H1 (cell line): Measurements from ENCODE around the gene CYSRT1. TPM values are rescaled to one million over a fixed set of nuclear protein-coding genes. Genes with fewer than 3 reads are reported as not detected.

Experiments used
- CTCF ChIA-PET: fragments of 300-600 bp; sonication (Branson Sonifier 250); formaldehyde crosslinking; loops from one replicate; lab custom pipeline; 2021; ENCODE audit not compliant: partially characterized antibody; lab: Charles Lee
- POLR2A ChIA-PET: fragments of 300-600 bp; sonication (Branson Sonifier 250); formaldehyde crosslinking; loops from one replicate; lab custom pipeline; 2021; ENCODE audit warnings: inconsistent platforms; ENCODE audit not compliant: partially characterized antibody; lab: Charles Lee
- DNase-seq, 2 experiments: peaks; one replicate each; pipeline versions ENCODE4 v3.0.0 to v3.0.0-alpha.2; 2010 to 2022; ENCODE audit warnings: low spot score in 2 of 2, low read depth in 1 of 2, mixed read lengths in 1 of 2
- FAIRE-seq: peaks from 2 replicates; lab custom pipeline; 2011; peaks lifted over from hg19 to GRCh38; lab: Jason Lieb, UNC
- H2AFZ ChIP-seq: 2 replicates; pipeline ENCODE4 v1.8.1; 2012; ENCODE audit warnings: low read length, inconsistent platforms
- H2AK5ac ChIP-seq: 2 replicates; pipeline ENCODE4 v1.6.1; 2013; ENCODE audit warnings: low read depth, low read length
- H2BK120ac ChIP-seq: replicated peaks from 2 replicates; pipeline ENCODE3; 2013; ENCODE audit warnings: low read depth, low read length, inconsistent platforms
- H2BK12ac ChIP-seq: 2 replicates; pipeline ENCODE4 v1.6.1; 2013; ENCODE audit warnings: low read depth, low read length
- H2BK15ac ChIP-seq: 2 replicates; pipeline ENCODE4 v1.6.1; 2013; ENCODE audit warnings: low read length
- H2BK20ac ChIP-seq: 2 replicates; pipeline ENCODE4 v1.6.1; 2013; ENCODE audit warnings: low read length
- H2BK5ac ChIP-seq: 2 replicates; pipeline ENCODE4 v1.6.1; 2013; ENCODE audit warnings: low read depth, low read length
- H3K14ac ChIP-seq: 2 replicates; pipeline ENCODE4 v1.6.1; 2013; ENCODE audit warnings: inconsistent platforms; ENCODE audit not compliant: insufficient read length
- H3K18ac ChIP-seq: 2 replicates; pipeline ENCODE4 v1.6.1; 2013; ENCODE audit warnings: low read length; ENCODE audit errors: extremely low read depth
- H3K23ac ChIP-seq: 2 replicates; pipeline ENCODE4 v1.6.1; 2013; ENCODE audit warnings: inconsistent platforms; ENCODE audit not compliant: insufficient read length
- H3K23me2 ChIP-seq: 2 replicates; pipeline ENCODE4 v1.6.1; 2013; ENCODE audit warnings: low read depth, low read length
- H3K27ac ChIP-seq: 2 replicates; pipeline ENCODE4 v1.6.1; 2011; ENCODE audit warnings: low read depth, low read length, inconsistent platforms
- H3K27me3 ChIP-seq, 4 experiments: replicated peaks in 1 of 4; 1 replicate in 1 of 4; 2 replicates in 3 of 4; pipeline versions ENCODE4 v1.6.1 to v1.8.1; 2011 to 2013; ENCODE audit warnings: low read length in 3 of 4, mild to moderate bottlenecking in 3 of 4, inconsistent platforms in 2 of 4, mixed read lengths in 2 of 4, moderate library complexity in 1 of 4; ENCODE audit not compliant: control insufficient read depth in 3 of 4, insufficient read depth in 3 of 4; ENCODE audit errors: extremely low read depth in 1 of 4
- H3K36me3 ChIP-seq, 4 experiments: 2 replicates each; pipeline versions ENCODE4 v1.6.1 to v1.8.1; 2011 to 2013; ENCODE audit warnings: mild to moderate bottlenecking in 4 of 4, low read length in 3 of 4, moderate library complexity in 2 of 4, control low read depth in 1 of 4, inconsistent platforms in 1 of 4; ENCODE audit not compliant: insufficient read depth in 4 of 4, control insufficient read depth in 2 of 4
- H3K4ac ChIP-seq: replicated peaks from 2 replicates; pipeline ENCODE3; 2013; ENCODE audit warnings: low read length, low read depth, mixed read lengths, inconsistent platforms; ENCODE audit not compliant: insufficient read length
- H3K4me1 ChIP-seq, 4 experiments: replicated peaks in 1 of 4; 1 replicate in 1 of 4; 2 replicates in 3 of 4; pipeline versions ENCODE4 v1.6.1 to v1.8.1; 2011 to 2013; ENCODE audit warnings: low read length in 3 of 4, inconsistent platforms in 2 of 4, mixed read lengths in 1 of 4; ENCODE audit not compliant: insufficient read depth in 4 of 4, control insufficient read depth in 3 of 4
- H3K4me2 ChIP-seq, 2 experiments: 2 replicates each; pipeline versions ENCODE4 v1.6.1 to v1.8.1; 2011 to 2013; ENCODE audit warnings: low read depth in 2 of 2, low read length in 2 of 2, control low read depth in 1 of 2, inconsistent platforms in 1 of 2, mild to moderate bottlenecking in 1 of 2; ENCODE audit not compliant: insufficient read depth in 1 of 2
- H3K4me3 ChIP-seq, 4 experiments: fragments of 200-600, 300-600 bp in 1 of 4; sonication (generic), shearing (Covaris generic), sonication (Bioruptor Twin) in 1 of 4; 2 replicates each; pipeline versions ENCODE4 v1.5.1 to v1.8.1; 2011 to 2016; ENCODE audit warnings: low read length in 4 of 4, low read depth in 3 of 4, control low read depth in 2 of 4, inconsistent platforms in 2 of 4, mild to moderate bottlenecking in 2 of 4, mixed read lengths in 1 of 4, moderate library complexity in 1 of 4; ENCODE audit not compliant: insufficient read depth in 2 of 4; ENCODE audit errors: extremely low read depth in 1 of 4
- H3K56ac ChIP-seq: replicated peaks from 2 replicates; pipeline ENCODE3; 2013; ENCODE audit warnings: low read depth, mild to moderate bottlenecking, mixed read lengths, low read length, inconsistent platforms; ENCODE audit not compliant: insufficient read length
- H3K79me1 ChIP-seq: 2 replicates; pipeline ENCODE4 v1.6.1; 2013; ENCODE audit warnings: low read depth, low read length, control low read depth
- H3K79me2 ChIP-seq, 2 experiments: 2 replicates each; pipeline versions ENCODE4 v1.6.1 to v1.8.1; 2012 to 2013; ENCODE audit warnings: low read length in 2 of 2, mild to moderate bottlenecking in 2 of 2, inconsistent platforms in 1 of 2; ENCODE audit not compliant: insufficient read depth in 2 of 2, control insufficient read depth in 1 of 2
- H3K9ac ChIP-seq, 4 experiments: replicated peaks in 1 of 4; 1 replicate in 1 of 4; 2 replicates in 3 of 4; pipeline versions ENCODE4 v1.6.1 to v1.8.1; 2011 to 2013; ENCODE audit warnings: low read depth in 3 of 4, low read length in 3 of 4, control low read depth in 2 of 4, mild to moderate bottlenecking in 2 of 4, moderate library complexity in 2 of 4, inconsistent platforms in 1 of 4; ENCODE audit errors: extremely low read depth in 1 of 4
- H3K9me3 ChIP-seq, 2 experiments: 2 replicates each; pipeline versions ENCODE4 v1.6.1 to v1.8.1; 2012 to 2013; ENCODE audit warnings: mild to moderate bottlenecking in 2 of 2, moderate library complexity in 2 of 2, control low read depth in 1 of 2, inconsistent platforms in 1 of 2, low read depth in 1 of 2, low read length in 1 of 2, mixed read lengths in 1 of 2; ENCODE audit not compliant: insufficient read depth in 2 of 2
- H4K20me1 ChIP-seq, 2 experiments: replicated peaks in 1 of 2; 2 replicates each; pipeline versions ENCODE3 to v1.8.1; 2011 to 2013; ENCODE audit warnings: inconsistent platforms in 2 of 2, low read length in 2 of 2, mild to moderate bottlenecking in 1 of 2; ENCODE audit not compliant: insufficient read depth in 2 of 2, control insufficient read depth in 1 of 2
- H4K5ac ChIP-seq: 2 replicates; pipeline ENCODE4 v1.6.1; 2013; ENCODE audit warnings: low read length, low read depth, mixed read lengths, inconsistent platforms; ENCODE audit not compliant: insufficient read length
- H4K8ac ChIP-seq: 2 replicates; pipeline ENCODE4 v1.8.0; 2013; ENCODE audit warnings: mild to moderate bottlenecking, moderate library complexity, low read length, inconsistent platforms; ENCODE audit not compliant: insufficient read depth; ENCODE audit errors: extremely low read depth
- H4K91ac ChIP-seq: replicated peaks from 2 replicates; pipeline ENCODE3; 2013; ENCODE audit warnings: low read length, mixed read lengths, inconsistent platforms; ENCODE audit not compliant: insufficient read length
- ASH2L ChIP-seq: fragments of 200-600, 300-600 bp; sonication (generic); IDR thresholded peaks from one replicate; pipeline ENCODE4 v1.7.1; 2017; ENCODE audit warnings: low read length
- BRCA1 ChIP-seq: IDR thresholded peaks from 2 replicates; pipeline ENCODE4 v1.6.1; 2012; ENCODE audit warnings: low read depth, low read length, improper control_type of control experiment
- CHD2 ChIP-seq: IDR thresholded peaks from 2 replicates; pipeline ENCODE4 v1.6.1; 2012; ENCODE audit warnings: low read length, improper control_type of control experiment
- EGR1 ChIP-seq: IDR thresholded peaks from 2 replicates; pipeline ENCODE4 v1.6.1; 2011; ENCODE audit warnings: low read depth, low read length, borderline replicate concordance
- EP300 ChIP-seq, 2 experiments: IDR thresholded peaks; 1 replicate in 1 of 2; 2 replicates in 1 of 2; pipeline ENCODE4 v1.6.1; 2011 to 2012; ENCODE audit warnings: low read depth in 2 of 2, low read length in 2 of 2, mild to moderate bottlenecking in 2 of 2, borderline replicate concordance in 1 of 2, inconsistent platforms in 1 of 2, moderate library complexity in 1 of 2
- KDM1A ChIP-seq: fragments of 200-600, 300-600 bp; sonication (generic); IDR thresholded peaks from 2 replicates; pipeline ENCODE4 v1.7.1; 2016; ENCODE audit warnings: mild to moderate bottlenecking, low read length, borderline replicate concordance
- KDM4A ChIP-seq: IDR thresholded peaks from one replicate; pipeline ENCODE4 v1.7.1; 2012; ENCODE audit warnings: low read depth, mild to moderate bottlenecking, moderate library complexity, low read length, inconsistent platforms; ENCODE audit not compliant: severe bottlenecking
- RFX5 ChIP-seq: IDR thresholded peaks from 2 replicates; pipeline ENCODE4 v1.6.1; 2011; ENCODE audit warnings: low read depth, low read length, improper control_type of control experiment, borderline replicate concordance
- SIN3A ChIP-seq, 2 experiments: IDR thresholded peaks in 1 of 2; conservative IDR thresholded peaks in 1 of 2; 2 replicates each; pipeline ENCODE4 v1.6.1; 2011 to 2012; ENCODE audit warnings: low read length in 2 of 2, improper control_type of control experiment in 1 of 2, low read depth in 1 of 2, mild to moderate bottlenecking in 1 of 2
- SIRT6 ChIP-seq: IDR thresholded peaks from one replicate; pipeline ENCODE4 v1.7.1; 2012; ENCODE audit warnings: low read length, inconsistent platforms
- SIX5 ChIP-seq: IDR thresholded peaks from 2 replicates; pipeline ENCODE4 v1.6.1; 2011; ENCODE audit warnings: mild to moderate bottlenecking, low read depth, low read length
- SP1 ChIP-seq: IDR thresholded peaks from 2 replicates; pipeline ENCODE4 v1.6.1; 2011; ENCODE audit warnings: low read depth, low read length
- SRF ChIP-seq: IDR thresholded peaks from 2 replicates; pipeline ENCODE4 v1.6.1; 2011; ENCODE audit warnings: mild to moderate bottlenecking, low read depth, low read length, moderate library complexity
- TBP ChIP-seq: IDR thresholded peaks from 2 replicates; pipeline ENCODE4 v1.6.1; 2011; ENCODE audit warnings: low read depth, low read length, improper control_type of control experiment
- WGBS, 2 experiments: shearing (Covaris generic) in 1 of 2; methylation state at CpG; one replicate each; pipeline versions ENCODE4 v1.1.6 to v1.1.7; 2013 to 2015; ENCODE audit warnings: low lambda C conversion rate in 2 of 2, mixed read lengths in 2 of 2, inconsistent platforms in 1 of 2, low coverage in 1 of 2, missing lambda C conversion rate in 1 of 2; ENCODE audit not compliant: insufficient replicate concordance in 2 of 2, insufficient coverage in 1 of 2, insufficient read length in 1 of 2; ENCODE audit errors: extremely low coverage in 1 of 2, missing lambda C conversion rate in 1 of 2; 5-methylcytosine and 5-hydroxymethylcytosine counted together
- polyA plus RNA-seq, 7 experiments: library from polyadenylated mRNA; depleted of rRNA in 3 of 7; stranded (reverse) in 5 of 7; unstranded in 2 of 7; fragments of >200 nt in 5 of 7; fragments of 200-250 nt in 2 of 7; gene quantifications; 1 replicate in 5 of 7; 2 replicates in 1 of 7; 4 replicates in 1 of 7; pipeline versions ENCODE4 v1.2.1 to v1.2.3, GENCODE V29; 2011 to 2013; ENCODE audit warnings: missing spikeins in 2 of 7, mixed read lengths in 2 of 7
- total RNA-seq: library from RNA; stranded (reverse); fragmentation: NEBNext Ultra II Directional; extraction: Animal tissue kit (Norgen Biotek cat#: 25700); gene quantifications from 2 replicates; pipeline ENCODE4 v1.2.1, GENCODE V29; 2021
- TF ChIP-seq, protein P1 (sequence below): IDR thresholded peaks from 2 replicates; pipeline ENCODE4 v1.6.1; 2012; ENCODE audit warnings: inconsistent platforms

Gene CYSRT1
- total and polyA plus RNA-seq, 2 of the 8 experiments (the other 6 are each of a cell fraction or from before 2014, with no cell fraction given), result 1.0 to 6.5 TPM

DNA sequence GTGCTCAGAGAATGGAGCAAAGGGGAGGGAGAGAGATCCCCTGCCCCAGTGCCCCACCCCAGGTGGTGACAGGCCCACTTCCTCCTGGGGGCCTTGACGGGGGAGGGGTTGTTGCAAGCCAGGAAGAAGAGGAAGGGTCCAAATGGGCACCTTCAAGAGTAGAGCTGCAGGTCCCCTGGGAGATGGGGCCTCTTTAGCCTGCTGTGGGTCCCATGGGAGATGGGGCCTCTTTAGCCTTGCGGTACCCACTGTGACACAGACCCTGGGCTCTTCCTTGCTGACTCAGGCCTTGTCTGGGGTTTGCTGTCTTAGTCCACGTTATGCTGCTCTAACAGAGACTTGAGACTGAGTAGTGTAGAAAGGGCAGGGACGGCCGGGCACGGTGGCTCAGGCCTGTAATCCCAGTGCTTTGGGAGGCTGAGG, 43.0 kb downstream of the CYSRT1 start:
- Histone ChIP-seq H3K27ac (no peak overlapping the region), H2AFZ (no peak overlapping the region), H4K20me1 (peaks cover 4 to 9% of the 10 kb centered on the region in 2 experiments), H4K8ac (no peak overlapping the region), H2BK5ac (no peak overlapping the region), H2BK15ac (no peak overlapping the region), H4K5ac (no peak overlapping the region), H3K4me3 (no peak overlapping the region), H3K9me3 (no peaks in the 10 kb centered on the region), H3K27me3 (no peaks in the 10 kb centered on the region), H3K4me1 (no peaks in the 10 kb centered on the region), H4K91ac (no peak overlapping the region), H3K36me3 (peaks cover 6 to 37% (median 27%) of the 10 kb centered on the region in 4 experiments), H3K18ac (no peak overlapping the region), H3K14ac (no peak overlapping the region), H3K23ac (no peak overlapping the region), H3K79me1 (no peaks in the 10 kb centered on the region), H3K4me2 (no peak overlapping the region), H3K4ac (no peak overlapping the region), H3K23me2 (no peaks in the 10 kb centered on the region), H3K9ac (no peak overlapping the region), H2BK120ac (no peak overlapping the region), H3K56ac (no peak overlapping the region), H3K79me2 (no peaks in the 10 kb centered on the region), H2AK5ac (no peak overlapping the region), H2BK20ac (no peak overlapping the region), H2BK12ac (no peak overlapping the region)
- FAIRE-seq, result no peak
- no peak for DNase-seq
- 95% methylated on average over 6 of the region's 6 CpGs; no CpG with 5 or more reads in 1 of the 2 experiments for WGBS, 2 experiments
- POLR2A ChIA-PET, result interaction anchor here (1.7 to 69.9 kb wide), 3 partner anchors 11 to 33 kb away, joined by 4 to 1462 read pairs (median 1462); partner anchors contain the start of genes CYSRT1, NDOR1, NELFB and RNF208
- CTCF ChIA-PET, result interaction anchor here (0.8 to 2.6 kb wide), 5 partner anchors 14 to 177 kb away, joined by 3 to 11 read pairs (median 3); no protein-coding TSS in a partner anchor
- no peak for TF ChIP-seq SIN3A (conservative IDR thresholded peaks at IDR 0.05 in 1 of 2, IDR thresholded peaks at IDR 0.05 in 1 of 2; ENCODE audit: low read depth in 1 of 2, low read length in 2 of 2)
- no peak for TF ChIP-seq EP300 (IDR thresholded peaks at IDR 0.05; ENCODE audit: borderline replicate concordance in 1 of 2, low read depth in 2 of 2, low read length in 2 of 2)
- TF ChIP-seq EGR1, result no peak
- no peak for TF ChIP-seq KDM1A
- TF ChIP-seq ASH2L, result no peak
- no peak for TF ChIP-seq TBP
- no peak for TF ChIP-seq SRF
- no peak for TF ChIP-seq SP1
- TF ChIP-seq RFX5, result no peak
- TF ChIP-seq SIRT6, result no peak
- TF ChIP-seq CHD2, result no peak
- TF ChIP-seq, protein P1, sequence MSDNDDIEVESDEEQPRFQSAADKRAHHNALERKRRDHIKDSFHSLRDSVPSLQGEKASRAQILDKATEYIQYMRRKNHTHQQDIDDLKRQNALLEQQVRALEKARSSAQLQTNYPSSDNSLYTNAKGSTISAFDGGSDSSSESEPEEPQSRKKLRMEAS, result no peak
- TF ChIP-seq KDM4A, result no peak
- no peak for TF ChIP-seq SIX5
- no peak for TF ChIP-seq BRCA1
